Spleen (tissue), 11 donors: ENCODE results near the gene IL20. TPM values are rescaled to one million over a fixed set of nuclear protein-coding genes. Genes with fewer than 3 reads are reported as not detected.

Experiments used
- DNase-seq: peaks from one replicate; pipeline ENCODE4 v3.0.0-alpha.2; 2020
- H3K27ac ChIP-seq, 8 donors: fragments of 200-600 bp; sonication (generic) in 7 of 8; 1 replicate in 4 of 8; 2 replicates in 4 of 8; pipeline versions ENCODE4 v1.5.0 to v1.8.0; 2016 to 2021; ENCODE audit warnings: inconsistent platforms in 4 of 8, mild to moderate bottlenecking in 4 of 8, moderate library complexity in 1 of 8
- H3K27me3 ChIP-seq, 7 donors: fragments of 200-600 bp; sonication (generic) in 6 of 7; replicated peaks in 1 of 7; 1 replicate in 4 of 7; 2 replicates in 3 of 7; pipeline versions ENCODE4 v1.5.0 to v1.8.0; 2016 to 2021; ENCODE audit warnings: inconsistent platforms in 3 of 7, mild to moderate bottlenecking in 1 of 7
- H3K36me3 ChIP-seq, 6 donors: fragments of 200-600 bp; sonication (generic) in 5 of 6; 1 replicate in 4 of 6; 2 replicates in 2 of 6; pipeline versions ENCODE4 v1.5.0 to v1.8.0; 2016 to 2021; ENCODE audit warnings: inconsistent platforms in 2 of 6
- H3K4me1 ChIP-seq, 6 donors: fragments of 200-600 bp; sonication (generic) in 5 of 6; 1 replicate in 3 of 6; 2 replicates in 3 of 6; pipeline versions ENCODE4 v1.5.0 to v1.8.0; 2016 to 2021; ENCODE audit warnings: inconsistent platforms in 3 of 6
- H3K4me3 ChIP-seq, 8 donors: fragments of 200-600 bp; sonication (generic) in 7 of 8; 1 replicate in 4 of 8; 2 replicates in 4 of 8; pipeline versions ENCODE4 v1.5.0 to v1.8.0; 2016 to 2021; ENCODE audit warnings: inconsistent platforms in 4 of 8, mild to moderate bottlenecking in 4 of 8, moderate library complexity in 2 of 8
- H3K9me3 ChIP-seq, 8 donors: fragments of 200-600 bp; sonication (generic) in 7 of 8; 1 replicate in 4 of 8; 2 replicates in 4 of 8; pipeline versions ENCODE4 v1.5.0 to v1.8.0; 2016 to 2021; ENCODE audit warnings: inconsistent platforms in 4 of 8
- CTCF ChIP-seq, 11 experiments: fragments of 200-600 bp in 7 of 11; fragments of 450-650 bp in 4 of 11; sonication (generic) in 4 of 11; IDR thresholded peaks in 8 of 11; conservative IDR thresholded peaks in 3 of 11; 1 replicate in 7 of 11; 2 replicates in 4 of 11; pipeline versions ENCODE4 v1.4.0 to v1.8.0; 2016 to 2021; ENCODE audit warnings: antibody characterized with exemption in 11 of 11, inconsistent platforms in 4 of 11, mild to moderate bottlenecking in 1 of 11
- POLR2A ChIP-seq, 3 donors: fragments of 450-650 bp; IDR thresholded peaks; one replicate each; pipeline ENCODE4 v1.5.1; 2017; ENCODE audit warnings: antibody characterized with exemption in 3 of 3, mild to moderate bottlenecking in 1 of 3
- POLR2AphosphoS5 ChIP-seq, 3 donors: sonication (generic); formaldehyde crosslinking; IDR thresholded peaks; one replicate each; pipeline ENCODE4 v1.5.1; 2017; ENCODE audit warnings: antibody characterized with exemption in 3 of 3
- WGBS, 5 donors: extraction: QIAGEN DNeasy Blood & Tissue Kit in 3 of 5; methylation state at CpG; one replicate each; pipeline versions ENCODE4 v1.1.5 to v1.1.7; 2013 to 2018; 5-methylcytosine and 5-hydroxymethylcytosine counted together
- intact Hi-C: fragments of 100-400 bp; cut with DNase I; formaldehyde crosslinking; loops from one replicate; pipeline ENCODE4 v1.15.0; 2023; ENCODE audit warnings: low total_unique reads
- polyA plus RNA-seq, 3 donors: library from polyadenylated mRNA; stranded (reverse); fragments of 200-250 nt; gene quantifications; one replicate each; pipeline ENCODE4 v1.2.1, GENCODE V29; 2013
- total RNA-seq, 7 donors: library from RNA; depleted of rRNA in 3 of 7; stranded (reverse); fragments of >200 nt in 3 of 7; fragmentation: NEBNext Ultra II Directional in 4 of 7; extraction: Animal tissue kit (Norgen Biotek cat#: 25700) in 4 of 7; gene quantifications; one replicate each; pipeline versions ENCODE4 v1.1.0 to v1.2.1, GENCODE V29; 2016 to 2021
- donor health status: healthy with polysubstance abuse.
- donor health status: DM: no; HTN: no; CAD: no; lungs with moderate emphysema.
- donor health status: DM: no; HTN: no; CAD: no.
- donor health status: Bipolar disorder and iron deficiency.
- donor health status: healthy.
- donor health status: DM: no; HTN: no; CAD: no.
- donor health status: DM: yes; HTN: yes; CAD: no.

The IL20 gene
- total and polyA plus RNA-seq, 10 donors, result not detected

- H3K27me3 ChIP-seq, result no peaks in the 10 kb centered on the region
- H3K9me3 ChIP-seq, result no peaks in the 10 kb centered on the region
- peaks cover 0 to 6% (median 3%) of the 10 kb centered on the region in 6 donors for H3K4me1 ChIP-seq
- TF ChIP-seq CTCF (IDR thresholded peaks at IDR 0.05 in 8 of 11, conservative IDR thresholded peaks at IDR 0.05 in 3 of 11) (no peak), POLR2AphosphoS5 (IDR thresholded peaks at IDR 0.05) (no peak), POLR2A (IDR thresholded peaks at IDR 0.05) (no peak)
- no peak overlapping the region for H3K4me3 ChIP-seq
- H3K36me3 ChIP-seq, result no peaks in the 10 kb centered on the region
- H3K27ac ChIP-seq, result no peak overlapping the region
- WGBS, 5 donors, result 80 to 88% (median 86%) methylated on average over 3 of the region's 3 CpGs
- intact Hi-C loops, result no loop called here
- DNase-seq, result no peak
Measured at GRCh38 chr1:206885341-206886060, 20.1 kb downstream of the IL20 start.

- H3K4me1 ChIP-seq, result peaks cover 0 to 18% (median 8%) of the 10 kb centered on the region in 6 donors
- TF ChIP-seq CTCF (IDR thresholded peaks at IDR 0.05 in 8 of 11, conservative IDR thresholded peaks at IDR 0.05 in 3 of 11), result no peak
- no peak for TF ChIP-seq POLR2A (IDR thresholded peaks at IDR 0.05)
- TF ChIP-seq POLR2AphosphoS5 (IDR thresholded peaks at IDR 0.05), result no peak
- H3K9me3 ChIP-seq, result no peaks in the 10 kb centered on the region
- H3K27me3 ChIP-seq, result no peaks in the 10 kb centered on the region
- WGBS, 5 donors, result 87 to 96% (median 93%) methylated on average over 1 of the region's 1 CpG
- no peak for DNase-seq
- H3K36me3 ChIP-seq, result no peaks in the 10 kb centered on the region
- no peak overlapping the region for H3K27ac ChIP-seq
- no peak overlapping the region for H3K4me3 ChIP-seq
- intact Hi-C loops, result no loop called here
Measured at GRCh38 chr1:206886831-206887230, 21.4 kb downstream of the IL20 start.

GRCh38 chr1:206887701-206888100, 22.3 kb downstream of the IL20 start:
- Histone ChIP-seq H3K4me3 (no peak overlapping the region), H3K4me1 (peaks cover 0 to 18% (median 8%) of the 10 kb centered on the region in 6 donors), H3K36me3 (no peaks in the 10 kb centered on the region), H3K27me3 (no peaks in the 10 kb centered on the region), H3K9me3 (no peaks in the 10 kb centered on the region), H3K27ac (no peak overlapping the region)
- WGBS, 5 donors, result 69 to 91% (median 87%) methylated on average over 4 of the region's 4 CpGs
- TF ChIP-seq CTCF (IDR thresholded peaks at IDR 0.05 in 8 of 11, conservative IDR thresholded peaks at IDR 0.05 in 3 of 11) (no peak), POLR2AphosphoS5 (IDR thresholded peaks at IDR 0.05) (no peak), POLR2A (IDR thresholded peaks at IDR 0.05) (no peak)
- no peak for DNase-seq
- intact Hi-C loops, result no loop called here

- no peak for TF ChIP-seq CTCF (IDR thresholded peaks at IDR 0.05 in 8 of 11, conservative IDR thresholded peaks at IDR 0.05 in 3 of 11)
- no peak for TF ChIP-seq POLR2A (IDR thresholded peaks at IDR 0.05)
- peak in 2 of 3 donors; percentile 51 to 80 for TF ChIP-seq POLR2AphosphoS5 (IDR thresholded peaks at IDR 0.05)
- Histone ChIP-seq H3K9me3 (no peaks in the 10 kb centered on the region), H3K27me3 (no peaks in the 10 kb centered on the region), H3K4me3 (no peak overlapping the region), H3K27ac (peak overlapping the region in 7 of 8 donors; percentile 42 to 73 (median 66)), H3K4me1 (peaks cover 0 to 25% (median 8%) of the 10 kb centered on the region in 6 donors), H3K36me3 (no peaks in the 10 kb centered on the region)
- intact Hi-C loops, result no loop called here
- WGBS, 5 donors, result 39 to 64% (median 50%) methylated on average over 15 of the region's 15 CpGs
- DNase-seq, result no peak
Measured at GRCh38 chr1:206890125-206891060, 25.0 kb downstream of the IL20 start.
